HepG2 (cell line): Measurements from ENCODE around the gene PHACTR1. TPM values are rescaled to one million over a fixed set of nuclear protein-coding genes. Genes with fewer than 3 reads are reported as not detected.

ENCODE experiments used
- ATAC-seq: fragments of 200-7000 bp; cut with Tn5 transposase; 3 replicates; pipeline ENCODE4 v1.9.1; 2020; ENCODE audit warnings: mild to moderate bottlenecking, moderate library complexity
- BruUV-seq: library from RNA; stranded (reverse); fragments of 400-500 nt; replicated peaks from 2 replicates; lab custom pipeline; 2021; lab: Mats Ljungman, UMichigan
- CTCF ChIA-PET: fragments of 300-600 bp; formaldehyde crosslinking; extraction: SDS; loops from one replicate; lab custom pipeline; 2021; ENCODE audit warnings: low total read pairs, inconsistent platforms, low intra/inter-chr PET ratio; lab: Yijun Ruan, JAX
- POLR2A ChIA-PET: fragments of 350-600 bp; sonication (Branson Sonifier 250); formaldehyde crosslinking; loops from one replicate; lab custom pipeline; 2020; ENCODE audit warnings: antibody characterized with exemption, inconsistent platforms; lab: Yijun Ruan, JAX
- DNase-seq: peaks from one replicate; pipeline ENCODE4 v3.0.0-alpha.2; 2015; ENCODE audit warnings: low spot score
- FAIRE-seq: peaks from 3 replicates; lab custom pipeline; 2011; peaks lifted over from hg19 to GRCh38; lab: Jason Lieb, UNC
- H2AFZ ChIP-seq: one replicate; pipeline ENCODE4 v1.6.1; 2011; ENCODE audit warnings: low read length, inconsistent platforms
- H3K27ac ChIP-seq: fragments of 300-600 bp; 3 replicates; pipeline ENCODE4 v1.8.0; 2011; ENCODE audit warnings: mixed run types, mild to moderate bottlenecking, mixed read lengths, low read length, inconsistent platforms; ENCODE audit not compliant: insufficient read depth; ENCODE audit errors: extremely low read length
- H3K27me3 ChIP-seq, 2 experiments: fragments of 200-600 bp in 1 of 2; 2 replicates in 1 of 2; 3 replicates in 1 of 2; pipeline versions ENCODE4 v1.6.0 to v1.8.0; 2011; ENCODE audit warnings: low read length in 2 of 2, mild to moderate bottlenecking in 2 of 2, moderate library complexity in 2 of 2, inconsistent platforms in 1 of 2; ENCODE audit not compliant: insufficient read depth in 2 of 2, control insufficient read depth in 1 of 2
- H3K36me3 ChIP-seq, 2 experiments: fragments of 200-600 bp in 1 of 2; replicated peaks in 1 of 2; 2 replicates in 1 of 2; 3 replicates in 1 of 2; pipeline versions ENCODE4 v1.5.1 to v1.8.0; 2011; ENCODE audit warnings: low read length in 2 of 2, inconsistent platforms in 1 of 2; ENCODE audit not compliant: insufficient read depth in 2 of 2, control insufficient read depth in 1 of 2
- H3K4me1 ChIP-seq: 2 replicates; pipeline ENCODE4 v1.5.1; 2012; ENCODE audit warnings: low read length, inconsistent platforms; ENCODE audit not compliant: insufficient read depth
- H3K4me2 ChIP-seq: 2 replicates; pipeline ENCODE4 v1.6.0; 2011; ENCODE audit warnings: low read depth, low read length, inconsistent platforms
- H3K4me3 ChIP-seq, 3 experiments: fragments of 200-600 bp in 1 of 3; sonication (generic), shearing (Covaris generic) in 1 of 3; replicated peaks in 1 of 3; 2 replicates each; pipeline ENCODE4 v1.5.1; 2011 to 2016; ENCODE audit warnings: low read length in 3 of 3, inconsistent platforms in 2 of 3, low read depth in 2 of 3, mild to moderate bottlenecking in 2 of 3, control low read depth in 1 of 3, mixed read lengths in 1 of 3; ENCODE audit not compliant: insufficient read depth in 1 of 3
- H3K79me2 ChIP-seq: one replicate; pipeline ENCODE4 v1.6.1; 2011; ENCODE audit warnings: low read length, inconsistent platforms; ENCODE audit not compliant: insufficient read depth
- H3K9ac ChIP-seq: 2 replicates; pipeline ENCODE4 v1.6.0; 2011; ENCODE audit warnings: mild to moderate bottlenecking, low read depth, low read length, inconsistent platforms; ENCODE audit not compliant: insufficient read depth
- H3K9me3 ChIP-seq: 2 replicates; pipeline ENCODE4 v1.5.1; 2012; ENCODE audit warnings: mild to moderate bottlenecking, low read length
- H4K20me1 ChIP-seq: 2 replicates; pipeline ENCODE4 v1.6.0; 2011; ENCODE audit warnings: inconsistent platforms, mild to moderate bottlenecking, low read length, moderate library complexity; ENCODE audit not compliant: insufficient read depth
- ERF ChIP-seq: IDR thresholded peaks from 2 replicates; pipeline ENCODE4 v1.6.1; 2018; ENCODE audit warnings: missing biosample characterization, missing genetic modification reagents
- HOXA5 ChIP-seq: sonication (generic); formaldehyde crosslinking; IDR thresholded peaks from 2 replicates; pipeline ENCODE4 v1.4.0; 2020; ENCODE audit warnings: missing genetic modification reagents
- KLF12 ChIP-seq: sonication (generic); formaldehyde crosslinking; IDR thresholded peaks from 2 replicates; pipeline ENCODE4 v1.4.0; 2020; ENCODE audit warnings: missing genetic modification reagents, borderline replicate concordance
- RFX1 ChIP-seq: fragments of 450-650 bp; IDR thresholded peaks from 2 replicates; pipeline ENCODE4 v1.6.1; 2017
- SOX6 ChIP-seq, 2 experiments: fragments of 450-650 bp in 1 of 2; sonication (generic) in 1 of 2; formaldehyde crosslinking in 1 of 2; IDR thresholded peaks; 2 replicates each; pipeline versions ENCODE4 v1.4.0 to v1.6.1; 2017 to 2020; ENCODE audit warnings: antibody characterized with exemption in 1 of 2, mild to moderate bottlenecking in 1 of 2, missing genetic modification reagents in 1 of 2
- XRCC5 ChIP-seq: fragments of 200-400 bp; formaldehyde crosslinking; optimal IDR thresholded peaks from 2 replicates; pipeline ENCODE3; 2017; ENCODE audit warnings: mild to moderate bottlenecking, low read length
- ZBTB21 ChIP-seq: sonication (generic); formaldehyde crosslinking; IDR thresholded peaks from 2 replicates; pipeline ENCODE4 v1.4.0; 2020; ENCODE audit warnings: missing genetic modification reagents
- ZNF614 ChIP-seq: IDR thresholded peaks from 2 replicates; pipeline ENCODE4 v1.6.1; 2018; ENCODE audit warnings: missing biosample characterization, missing genetic modification reagents, inconsistent platforms, borderline replicate concordance
- ZNF768 ChIP-seq: sonication (generic); formaldehyde crosslinking; IDR thresholded peaks from 2 replicates; pipeline ENCODE4 v1.4.0; 2020; ENCODE audit warnings: missing genetic modification reagents
- ZSCAN21 ChIP-seq: sonication (generic); formaldehyde crosslinking; IDR thresholded peaks from 2 replicates; pipeline ENCODE4 v1.8.0; 2022; ENCODE audit warnings: mild to moderate bottlenecking, missing genetic modification reagents, moderate library complexity, borderline replicate concordance
- ZSCAN29 ChIP-seq: sonication (generic); formaldehyde crosslinking; conservative IDR thresholded peaks from 2 replicates; pipeline ENCODE4 v1.4.0; 2020; ENCODE audit warnings: mild to moderate bottlenecking, missing genetic modification reagents
- WGBS: methylation state at CpG from one replicate; pipeline ENCODE4 v1.1.6; 2017; ENCODE audit warnings: low lambda C conversion rate; 5-methylcytosine and 5-hydroxymethylcytosine counted together
- in situ Hi-C: cut with HindIII; loops from 2 replicates; pipeline ENCODE4 v1.10.0; 2017; ENCODE audit warnings: low pct_unique_long_range_greater_than_20kb; ENCODE audit not compliant: extremely low pct_ligation_motif_present
- intact Hi-C: fragments of 100-400 bp; cut with micrococcal nuclease; formaldehyde crosslinking; loops from one replicate; pipeline ENCODE4 v1.10.0; 2022; ENCODE audit not compliant: unreplicated experiment
- polyA plus RNA-seq, 8 experiments: library from polyadenylated mRNA; depleted of rRNA in 3 of 8; stranded (reverse) in 7 of 8; unstranded in 1 of 8; fragments of >200 nt; fragmentation: Illumina TruSeq in 4 of 8; extraction: Trizol in 4 of 8; gene quantifications; 2 replicates each; pipeline versions ENCODE4 v1.2.1 to v1.2.3, GENCODE V29; 2011 to 2016; ENCODE audit warnings: low read depth in 4 of 8, missing spikeins in 1 of 8, mixed read lengths in 1 of 8; ENCODE audit not compliant: insufficient read depth in 1 of 8
- total RNA-seq, 5 experiments: library from RNA; depleted of rRNA; stranded (reverse); fragments of >200 nt; fragmentation: Illumina TruSeq; extraction: Trizol; gene quantifications; 2 replicates each; pipeline ENCODE4 v1.2.3, GENCODE V29; 2016; ENCODE audit warnings: low read depth in 1 of 5
- TF ChIP-seq, protein P1 (sequence below): sonication (generic); formaldehyde crosslinking; IDR thresholded peaks from 2 replicates; pipeline ENCODE4 v1.5.1; 2020; ENCODE audit warnings: mild to moderate bottlenecking, missing genetic modification reagents, borderline replicate concordance
- TF ChIP-seq, protein P2 (sequence below): sonication (generic); formaldehyde crosslinking; IDR thresholded peaks from 2 replicates; pipeline ENCODE4 v1.4.0; 2020; ENCODE audit warnings: missing genetic modification reagents

Gene PHACTR1
- total and polyA plus RNA-seq, 2 of the 13 experiments (the other 11 are each of a cell fraction or from before 2014, with no cell fraction given): 0.09 TPM; not detected in 1

DNA sequence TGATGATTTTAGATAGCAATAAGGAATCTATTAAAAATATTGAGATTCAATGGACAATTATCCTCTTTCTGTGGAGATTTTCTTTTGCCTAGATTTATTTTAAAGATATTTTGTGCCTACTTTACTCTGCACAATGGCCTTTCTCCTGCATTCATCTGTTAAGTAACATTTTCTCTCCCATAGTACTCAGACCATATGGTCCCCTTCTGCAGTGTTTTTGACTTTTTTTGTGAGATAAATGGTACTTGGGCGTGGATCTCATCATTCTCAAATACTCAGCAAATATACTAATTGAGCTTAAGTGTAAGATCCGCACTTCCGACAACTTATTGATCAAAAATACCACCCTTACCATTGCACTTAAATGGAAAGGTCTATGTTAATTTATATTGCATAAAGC, 55.8 kb downstream of the PHACTR1 start:
- Histone ChIP-seq H3K36me3 (no peaks in the 10 kb centered on the region), H3K79me2 (no peaks in the 10 kb centered on the region), H3K4me1 (no peaks in the 10 kb centered on the region), H4K20me1 (no peaks in the 10 kb centered on the region), H2AFZ (no peak overlapping the region), H3K27ac (no peak overlapping the region), H3K9ac (no peak overlapping the region), H3K4me2 (no peak overlapping the region)
- intact Hi-C loops: no loop called here
- no peak for ATAC-seq
- WGBS: 42% methylated on average over 3 of the region's 3 CpGs
- FAIRE-seq: no peak
- no TSS peak for BruUV-seq
- DNase-seq: no peak
- CTCF ChIA-PET: no interaction called here
- TF ChIP-seq XRCC5 (no peak), SOX6 (IDR thresholded peaks at IDR 0.05) (no peak), SOX6 (CRISPR knock-in tag; IDR thresholded peaks at IDR 0.05) (no peak), ZSCAN29 (no peak), ZBTB21 (CRISPR knock-in tag) (no peak), RFX1 (no peak), ZNF768 (no peak), HOXA5 (no peak), KLF12 (no peak), ZSCAN21 (CRISPR knock-in tag) (no peak), ERF (no peak), ZNF614 (CRISPR knock-in tag) (no peak)
- TF ChIP-seq, protein P1, sequence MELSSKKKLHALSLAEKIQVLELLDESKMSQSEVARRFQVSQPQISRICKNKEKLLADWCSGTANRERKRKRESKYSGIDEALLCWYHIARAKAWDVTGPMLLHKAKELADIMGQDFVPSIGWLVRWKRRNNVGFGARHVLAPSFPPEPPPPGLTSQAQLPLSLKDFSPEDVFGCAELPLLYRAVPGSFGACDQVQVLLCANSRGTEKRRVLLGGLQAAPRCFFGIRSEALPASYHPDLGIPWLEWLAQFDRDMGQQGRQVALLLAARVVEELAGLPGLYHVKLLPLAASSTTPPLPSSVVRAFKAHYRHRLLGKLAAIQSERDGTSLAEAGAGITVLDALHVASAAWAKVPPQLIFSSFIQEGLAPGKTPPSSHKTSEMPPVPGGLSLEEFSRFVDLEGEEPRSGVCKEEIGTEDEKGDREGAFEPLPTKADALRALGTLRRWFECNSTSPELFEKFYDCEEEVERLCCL (CRISPR knock-in tag): no peak
- TF ChIP-seq, protein P2, sequence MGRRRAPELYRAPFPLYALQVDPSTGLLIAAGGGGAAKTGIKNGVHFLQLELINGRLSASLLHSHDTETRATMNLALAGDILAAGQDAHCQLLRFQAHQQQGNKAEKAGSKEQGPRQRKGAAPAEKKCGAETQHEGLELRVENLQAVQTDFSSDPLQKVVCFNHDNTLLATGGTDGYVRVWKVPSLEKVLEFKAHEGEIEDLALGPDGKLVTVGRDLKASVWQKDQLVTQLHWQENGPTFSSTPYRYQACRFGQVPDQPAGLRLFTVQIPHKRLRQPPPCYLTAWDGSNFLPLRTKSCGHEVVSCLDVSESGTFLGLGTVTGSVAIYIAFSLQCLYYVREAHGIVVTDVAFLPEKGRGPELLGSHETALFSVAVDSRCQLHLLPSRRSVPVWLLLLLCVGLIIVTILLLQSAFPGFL (CRISPR knock-in tag): no peak
- TF ChIP-seq, all 625 proteins: peak for 0
- H3K4me3 ChIP-seq: no peak overlapping the region
- no peaks in the 10 kb centered on the region for H3K27me3 ChIP-seq
- in situ Hi-C loops: no loop called here
- POLR2A ChIA-PET: no interaction called here
- no peaks in the 10 kb centered on the region for H3K9me3 ChIP-seq
